Thyroid gland (tissue), 4 donors: Measurements from ENCODE around the gene DPYSL3. TPM values are rescaled to one million over a fixed set of nuclear protein-coding genes. Genes with fewer than 3 reads are reported as not detected.

Source experiments
- DNase-seq, 2 donors: peaks; one replicate each; pipeline ENCODE4 v3.0.0-alpha.2; 2019
- H3K27ac ChIP-seq, 3 donors: fragments of 200-600 bp; sonication (generic); 1 replicate in 2 of 3; 2 replicates in 1 of 3; pipeline ENCODE4 v1.5.1; 2016 to 2019; ENCODE audit warnings: mild to moderate bottlenecking in 1 of 3, moderate library complexity in 1 of 3
- H3K27me3 ChIP-seq: fragments of 200-600 bp; sonication (generic); one replicate; pipeline ENCODE4 v1.5.1; 2019
- H3K36me3 ChIP-seq, 2 donors: fragments of 200-600 bp; sonication (generic); one replicate each; pipeline ENCODE4 v1.5.1; 2016 to 2019
- H3K4me1 ChIP-seq, 2 donors: fragments of 200-600 bp; sonication (generic); one replicate each; pipeline ENCODE4 v1.5.1; 2017 to 2019
- H3K4me3 ChIP-seq, 3 donors: fragments of 200-600 bp; sonication (generic); replicated peaks in 1 of 3; 1 replicate in 2 of 3; 2 replicates in 1 of 3; pipeline ENCODE4 v1.5.1; 2016; ENCODE audit warnings: mild to moderate bottlenecking in 1 of 3
- H3K9me3 ChIP-seq: fragments of 200-600 bp; sonication (generic); one replicate; pipeline ENCODE4 v1.5.1; 2017
- POLR2A ChIP-seq, 2 donors: fragments of 450-650 bp; IDR thresholded peaks; one replicate each; pipeline ENCODE4 v1.6.1; 2017; ENCODE audit warnings: antibody characterized with exemption in 2 of 2, mild to moderate bottlenecking in 2 of 2, moderate library complexity in 1 of 2
- WGBS, 2 donors: methylation state at CpG; one replicate each; pipeline ENCODE4 v1.1.5; 2017; 5-methylcytosine and 5-hydroxymethylcytosine counted together
- intact Hi-C: fragments of 100-400 bp; cut with DNase I; formaldehyde crosslinking; loops from one replicate; pipeline ENCODE4 v1.15.1; 2023
- total RNA-seq, 4 donors: library from RNA; depleted of rRNA; stranded (reverse); fragments of >200 nt; gene quantifications; one replicate each; pipeline ENCODE4 v1.2.3, GENCODE V29; 2016
- TF ChIP-seq, protein P1 (sequence below), 6 experiments: fragments of 200-600 bp in 3 of 6; fragments of 450-650 bp in 3 of 6; sonication (generic) in 3 of 6; IDR thresholded peaks; one replicate each; pipeline ENCODE4 v1.5.1; 2016 to 2019; ENCODE audit warnings: antibody characterized with exemption in 6 of 6, mild to moderate bottlenecking in 2 of 6, inconsistent platforms in 1 of 6, moderate library complexity in 1 of 6

Gene DPYSL3
- total RNA-seq, 4 donors from 2014 or later = 23.7 to 43.1 (median 28.0) TPM

DNA sequence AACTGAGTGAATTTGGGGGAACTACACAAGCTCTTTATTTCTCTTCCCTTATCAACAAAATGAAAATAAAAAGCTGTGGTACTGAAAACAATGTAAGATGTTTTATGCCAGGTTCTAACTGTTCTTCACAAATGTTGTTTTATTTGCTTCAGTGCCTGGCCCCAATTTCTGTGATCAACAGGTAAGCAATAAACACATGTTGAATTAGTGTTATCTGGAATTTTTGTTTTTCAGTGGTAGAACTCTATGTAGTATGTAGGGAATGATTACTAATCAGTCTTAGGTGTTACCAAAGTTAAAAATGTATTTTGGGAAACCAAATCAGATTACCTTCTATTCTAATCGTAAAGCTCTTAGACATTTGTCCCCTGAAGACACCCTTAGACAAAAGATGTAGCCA lies 7.5 kb upstream of the DPYSL3 start:
- H3K4me3 ChIP-seq = no peak overlapping the region
- H3K27ac ChIP-seq = no peak overlapping the region
- H3K27me3 ChIP-seq = no peaks in the 10 kb centered on the region
- TF ChIP-seq, protein P1, sequence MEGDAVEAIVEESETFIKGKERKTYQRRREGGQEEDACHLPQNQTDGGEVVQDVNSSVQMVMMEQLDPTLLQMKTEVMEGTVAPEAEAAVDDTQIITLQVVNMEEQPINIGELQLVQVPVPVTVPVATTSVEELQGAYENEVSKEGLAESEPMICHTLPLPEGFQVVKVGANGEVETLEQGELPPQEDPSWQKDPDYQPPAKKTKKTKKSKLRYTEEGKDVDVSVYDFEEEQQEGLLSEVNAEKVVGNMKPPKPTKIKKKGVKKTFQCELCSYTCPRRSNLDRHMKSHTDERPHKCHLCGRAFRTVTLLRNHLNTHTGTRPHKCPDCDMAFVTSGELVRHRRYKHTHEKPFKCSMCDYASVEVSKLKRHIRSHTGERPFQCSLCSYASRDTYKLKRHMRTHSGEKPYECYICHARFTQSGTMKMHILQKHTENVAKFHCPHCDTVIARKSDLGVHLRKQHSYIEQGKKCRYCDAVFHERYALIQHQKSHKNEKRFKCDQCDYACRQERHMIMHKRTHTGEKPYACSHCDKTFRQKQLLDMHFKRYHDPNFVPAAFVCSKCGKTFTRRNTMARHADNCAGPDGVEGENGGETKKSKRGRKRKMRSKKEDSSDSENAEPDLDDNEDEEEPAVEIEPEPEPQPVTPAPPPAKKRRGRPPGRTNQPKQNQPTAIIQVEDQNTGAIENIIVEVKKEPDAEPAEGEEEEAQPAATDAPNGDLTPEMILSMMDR (IDR thresholded peaks at IDR 0.05) = no peak
- TF ChIP-seq POLR2A (IDR thresholded peaks at IDR 0.05) = no peak
- no peaks in the 10 kb centered on the region for H3K36me3 ChIP-seq
- H3K4me1 ChIP-seq = no peaks in the 10 kb centered on the region
- intact Hi-C loops = no loop called here
- DNase-seq = no peak
- no peaks in the 10 kb centered on the region for H3K9me3 ChIP-seq
- 96 to 98% methylated on average over 1 of the region's 1 CpG for WGBS, 2 donors

DNA sequence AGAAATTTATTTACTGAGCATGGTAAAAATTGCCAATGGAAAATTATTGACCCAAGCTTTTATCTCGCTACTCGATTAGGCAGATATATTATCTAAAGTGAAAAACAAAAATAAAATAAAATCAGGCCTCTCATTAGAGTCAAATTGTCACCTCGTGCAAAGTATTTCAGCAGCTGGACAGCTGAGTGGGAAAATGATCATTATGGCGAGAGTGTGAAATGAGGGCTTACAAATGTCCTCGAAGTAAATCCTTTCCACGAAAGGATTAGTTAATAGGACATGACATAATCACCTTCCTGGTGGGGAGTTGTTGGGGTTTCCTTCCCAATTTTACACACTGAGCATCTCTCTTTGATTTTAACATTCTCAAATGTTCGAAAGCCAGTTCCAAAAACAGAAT lies 5.4 kb upstream of the DPYSL3 start:
- intact Hi-C loops = no loop called here
- 77% methylated on average over 7 of the region's 7 CpGs for WGBS, 2 donors
- H3K27ac ChIP-seq = no peak overlapping the region

GRCh38 chr5:147512659-147513379 lies 3.0 kb upstream of the DPYSL3 start:
- H3K27me3 ChIP-seq = no peaks in the 10 kb centered on the region
- no peaks in the 10 kb centered on the region for H3K36me3 ChIP-seq
- intact Hi-C loops = no loop called here
- no peaks in the 10 kb centered on the region for H3K9me3 ChIP-seq
- WGBS, 2 donors = 85 to 91% methylated on average over 3 of the region's 3 CpGs
- H3K4me1 ChIP-seq = peaks cover 4 to 6% of the 10 kb centered on the region in 2 donors
- H3K4me3 ChIP-seq = no peak overlapping the region
- TF ChIP-seq POLR2A (IDR thresholded peaks at IDR 0.05) = no peak
- TF ChIP-seq, protein P1 (IDR thresholded peaks at IDR 0.05) = no peak
- DNase-seq = no peak
- H3K27ac ChIP-seq = no peak overlapping the region

More for the DNA sequence above, 5.4 kb upstream of the DPYSL3 start:
- no peaks in the 10 kb centered on the region for H3K4me1 ChIP-seq
- no peak for DNase-seq
- H3K27me3 ChIP-seq = no peaks in the 10 kb centered on the region
- H3K4me3 ChIP-seq = no peak overlapping the region
- H3K36me3 ChIP-seq = no peaks in the 10 kb centered on the region
- no peaks in the 10 kb centered on the region for H3K9me3 ChIP-seq
- TF ChIP-seq POLR2A (IDR thresholded peaks at IDR 0.05) = no peak
- TF ChIP-seq, protein P1 (IDR thresholded peaks at IDR 0.05) = no peak

GRCh38 chr5:147510885-147511284 lies 1.0 kb upstream of the DPYSL3 start:
- Histone ChIP-seq H3K27me3 (no peaks in the 10 kb centered on the region), H3K27ac (no peak overlapping the region), H3K36me3 (no peaks in the 10 kb centered on the region), H3K4me3 (no peak overlapping the region), H3K9me3 (no peaks in the 10 kb centered on the region), H3K4me1 (peaks cover 4 to 6% of the 10 kb centered on the region in 2 donors)
- intact Hi-C loops = no loop called here
- no peak for TF ChIP-seq POLR2A (IDR thresholded peaks at IDR 0.05)
- TF ChIP-seq, protein P1 (IDR thresholded peaks at IDR 0.05) = no peak
- DNase-seq = no peak
- 87 to 89% methylated on average over 7 of the region's 7 CpGs for whole genome bisulfite sequencing, 2 donors

- Histone ChIP-seq H3K27me3 (no peaks in the 10 kb centered on the region), H3K4me1 (peaks cover 4 to 6% of the 10 kb centered on the region in 2 donors), H3K36me3 (no peaks in the 10 kb centered on the region), H3K9me3 (no peaks in the 10 kb centered on the region), H3K4me3 (peak overlapping the region in 2 of 3 donors; percentile 46), H3K27ac (peak overlapping the region in 2 of 3 donors; percentile 62 to 78)
- peak; percentile 6 to 10 for DNase-seq
- intact Hi-C loops = no loop called here
- WGBS, 2 donors = 2% methylated on average over 19 to 49 of the region's 50 CpGs
- TF ChIP-seq POLR2A (IDR thresholded peaks at IDR 0.05) = no peak
- TF ChIP-seq, protein P1 (IDR thresholded peaks at IDR 0.05) = no peak
These were observed 693 bp downstream of the DPYSL3 start for GRCh38 chr5:147509041-147509709.
